ENCODE data around the gene PIBF1.

PIBF1 gene

GRCh38 chr13:73060251-73061160, 278.6 kb downstream of the PIBF1 start:
- peak; percentile 51 for DNase-seq (ENCODE audit: low read depth)

- DNase-seq (ENCODE audit: low read depth): no peak
Observed at GRCh38 chr13:73061473-73061872, 279.5 kb downstream of the PIBF1 start.

- DNase-seq (ENCODE audit: low read depth): no peak
Observed at GRCh38 chr13:73061876-73062275, 279.9 kb downstream of the PIBF1 start.

GRCh38 chr13:73062468-73062867, 280.5 kb downstream of the PIBF1 start:
- no peak for DNase-seq (ENCODE audit: low read depth)

- no peak for DNase-seq (ENCODE audit: low read depth)
Observed at GRCh38 chr13:73063166-73063565, 281.2 kb downstream of the PIBF1 start.

GRCh38 chr13:73065036-73065435, 283.1 kb downstream of the PIBF1 start:
- no peak for DNase-seq (ENCODE audit: low read depth)

- no peak for DNase-seq (ENCODE audit: low read depth)
Observed at GRCh38 chr13:73065665-73066340, 283.9 kb downstream of the PIBF1 start.
